HL-60 (cell line): ENCODE results near the gene ATP11A.
"Not testable (repeated sequence)": the region's sequence is repeated elsewhere in the genome, so short reads cannot be mapped to it uniquely, and the experiment has no call there.

ENCODE experiments used
- DNase-seq, 2 experiments: peaks; one replicate each; pipeline ENCODE4 v3.0.0-alpha.2; 2010 to 2020; ENCODE audit warnings: low read depth in 1 of 2, low spot score in 1 of 2
- H3K27ac ChIP-seq: fragments of 250-450 bp; sonication (Bioruptor Pico); replicated peaks from 2 replicates; pipeline ENCODE4 v1.5.1; 2020; ENCODE audit warnings: mild to moderate bottlenecking, moderate library complexity
- H3K27me3 ChIP-seq: fragments of 250-450 bp; sonication (Bioruptor Pico); 2 replicates; pipeline ENCODE4 v1.5.1; 2021; ENCODE audit warnings: mild to moderate bottlenecking, moderate library complexity; ENCODE audit not compliant: insufficient read depth, poor library complexity, severe bottlenecking
- H3K4me3 ChIP-seq: replicated peaks from 2 replicates; pipeline ENCODE4 v1.5.1; 2011; ENCODE audit warnings: mild to moderate bottlenecking, control low read depth, low read length; ENCODE audit not compliant: insufficient read depth
- CTCF ChIP-seq: IDR thresholded peaks from one replicate; pipeline ENCODE4 v1.5.1; 2011; ENCODE audit warnings: low read length, control low read depth, inconsistent platforms; ENCODE audit not compliant: insufficient read depth
- GABPA ChIP-seq: IDR thresholded peaks from 2 replicates; pipeline ENCODE4 v1.6.1; 2012; ENCODE audit warnings: low read depth
- POLR2AphosphoS5 ChIP-seq: IDR thresholded peaks from 2 replicates; pipeline ENCODE4 v1.6.1; 2012; ENCODE audit warnings: low read depth
- SPI1 ChIP-seq: IDR thresholded peaks from 2 replicates; pipeline ENCODE4 v1.6.1; 2012; ENCODE audit warnings: low read depth, mild to moderate bottlenecking, borderline replicate concordance
- TF ChIP-seq, protein P1 (sequence below): IDR thresholded peaks from 2 replicates; pipeline ENCODE4 v1.6.1; 2012; ENCODE audit warnings: low read depth; ENCODE audit not compliant: insufficient replicate concordance

ATP11A gene

GRCh38 chr13:112839356-112840105 is 149.7 kb downstream of the ATP11A start:
- TF ChIP-seq GABPA, result no peak
- TF ChIP-seq CTCF, result no peak
- no peak for TF ChIP-seq POLR2AphosphoS5
- TF ChIP-seq, protein P1, sequence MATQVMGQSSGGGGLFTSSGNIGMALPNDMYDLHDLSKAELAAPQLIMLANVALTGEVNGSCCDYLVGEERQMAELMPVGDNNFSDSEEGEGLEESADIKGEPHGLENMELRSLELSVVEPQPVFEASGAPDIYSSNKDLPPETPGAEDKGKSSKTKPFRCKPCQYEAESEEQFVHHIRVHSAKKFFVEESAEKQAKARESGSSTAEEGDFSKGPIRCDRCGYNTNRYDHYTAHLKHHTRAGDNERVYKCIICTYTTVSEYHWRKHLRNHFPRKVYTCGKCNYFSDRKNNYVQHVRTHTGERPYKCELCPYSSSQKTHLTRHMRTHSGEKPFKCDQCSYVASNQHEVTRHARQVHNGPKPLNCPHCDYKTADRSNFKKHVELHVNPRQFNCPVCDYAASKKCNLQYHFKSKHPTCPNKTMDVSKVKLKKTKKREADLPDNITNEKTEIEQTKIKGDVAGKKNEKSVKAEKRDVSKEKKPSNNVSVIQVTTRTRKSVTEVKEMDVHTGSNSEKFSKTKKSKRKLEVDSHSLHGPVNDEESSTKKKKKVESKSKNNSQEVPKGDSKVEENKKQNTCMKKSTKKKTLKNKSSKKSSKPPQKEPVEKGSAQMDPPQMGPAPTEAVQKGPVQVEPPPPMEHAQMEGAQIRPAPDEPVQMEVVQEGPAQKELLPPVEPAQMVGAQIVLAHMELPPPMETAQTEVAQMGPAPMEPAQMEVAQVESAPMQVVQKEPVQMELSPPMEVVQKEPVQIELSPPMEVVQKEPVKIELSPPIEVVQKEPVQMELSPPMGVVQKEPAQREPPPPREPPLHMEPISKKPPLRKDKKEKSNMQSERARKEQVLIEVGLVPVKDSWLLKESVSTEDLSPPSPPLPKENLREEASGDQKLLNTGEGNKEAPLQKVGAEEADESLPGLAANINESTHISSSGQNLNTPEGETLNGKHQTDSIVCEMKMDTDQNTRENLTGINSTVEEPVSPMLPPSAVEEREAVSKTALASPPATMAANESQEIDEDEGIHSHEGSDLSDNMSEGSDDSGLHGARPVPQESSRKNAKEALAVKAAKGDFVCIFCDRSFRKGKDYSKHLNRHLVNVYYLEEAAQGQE, result no peak
- TF ChIP-seq SPI1, result no peak
- Histone ChIP-seq H3K4me3 (no peak overlapping the region), H3K27me3 (no peaks in the 10 kb centered on the region), H3K27ac (no peak overlapping the region)
- no peak for DNase-seq

DNA sequence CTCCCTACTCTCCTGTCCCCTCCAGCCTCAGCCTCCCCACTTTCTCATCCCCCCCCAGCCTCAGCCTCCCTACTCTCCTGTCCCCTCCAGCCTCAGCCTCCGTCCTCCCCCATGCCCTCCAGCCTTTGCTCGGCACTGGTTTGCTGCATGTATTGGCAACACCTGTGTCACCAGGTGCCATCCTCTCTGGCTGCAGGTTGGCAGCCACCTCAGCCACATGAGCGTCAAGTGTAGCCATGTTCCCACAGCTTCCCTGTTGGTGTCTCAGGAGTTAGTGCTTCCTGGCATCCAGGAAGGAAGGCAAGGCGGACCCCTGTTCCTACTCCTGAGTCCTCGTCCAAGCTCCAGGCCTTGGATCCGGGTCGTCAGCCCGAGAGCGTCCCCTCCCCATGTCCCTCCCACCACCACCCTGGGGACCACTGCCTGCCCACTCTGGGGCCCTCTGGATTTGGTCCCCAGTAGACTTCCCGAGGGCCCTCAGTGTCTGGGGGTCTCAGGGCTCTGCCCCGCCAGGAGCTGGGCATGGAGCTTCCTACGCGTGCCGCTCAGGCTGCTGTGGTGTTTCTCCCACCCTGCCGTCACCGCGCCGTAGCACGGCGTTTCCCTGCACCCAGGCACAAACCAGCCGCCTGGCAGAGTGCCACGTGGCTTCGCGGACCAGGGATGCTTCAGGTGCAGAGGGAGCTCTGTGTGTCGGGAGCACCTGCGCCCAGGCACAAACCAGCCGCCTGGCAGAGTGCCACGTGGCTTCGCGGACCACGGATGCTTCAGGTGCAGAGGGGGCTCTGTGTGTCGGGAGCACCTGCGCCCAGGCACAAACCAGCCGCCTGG is 150.8 kb downstream of the ATP11A start:
- H3K4me3 ChIP-seq, result no peak overlapping the region
- no peak for DNase-seq
- H3K27me3 ChIP-seq, result no peaks in the 10 kb centered on the region
- no peak overlapping the region for H3K27ac ChIP-seq
- TF ChIP-seq, protein P1, result no peak
- TF ChIP-seq SPI1 (no peak), POLR2AphosphoS5 (no peak)

GRCh38 chr13:112841303-112842015 is 151.6 kb downstream of the ATP11A start:
- H3K27ac ChIP-seq, H3K4me3 ChIP-seq, DNase-seq, H3K27me3 ChIP-seq: not testable (repeated sequence)

DNA sequence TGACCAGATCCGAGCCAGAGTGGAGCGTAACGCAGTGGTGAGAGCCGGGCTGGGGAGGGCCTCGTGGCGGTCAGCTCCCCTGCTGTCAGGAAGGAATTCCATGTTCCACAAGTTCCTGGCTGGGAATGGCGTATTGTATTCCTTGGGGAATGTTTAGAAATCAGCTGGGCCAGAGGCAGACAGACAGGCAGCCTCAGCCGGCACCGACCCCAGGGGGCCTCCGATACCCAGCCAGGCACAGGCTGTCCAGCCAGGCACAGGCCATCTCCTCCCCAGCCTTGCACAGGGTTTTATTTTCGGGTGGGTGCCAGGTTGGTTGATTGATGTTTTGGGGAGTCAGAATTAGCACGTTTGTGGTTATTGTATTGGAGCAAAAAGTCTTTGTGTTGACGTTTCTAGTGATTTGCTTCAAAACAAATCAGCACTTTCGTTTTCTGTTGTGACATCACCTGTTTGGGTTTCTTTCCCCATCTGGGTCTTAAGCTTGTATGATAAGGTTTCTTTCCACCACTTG is 152.6 kb downstream of the ATP11A start:
- H3K27me3 ChIP-seq, result no peaks in the 10 kb centered on the region
- no peak overlapping the region for H3K27ac ChIP-seq
- DNase-seq, result no peak
- H3K4me3 ChIP-seq, result no peak overlapping the region
- no peak for TF ChIP-seq SPI1
- no peak for TF ChIP-seq POLR2AphosphoS5
- TF ChIP-seq CTCF, result no peak
- TF ChIP-seq GABPA, result no peak
